ENCODE data around the gene H2BK1. TPM values are rescaled to one million over a fixed set of nuclear protein-coding genes. Genes with fewer than 3 reads are reported as not detected.

H2BK1 gene
- total RNA-seq, 1 donor from 2014 or later, result not detected

DNA sequence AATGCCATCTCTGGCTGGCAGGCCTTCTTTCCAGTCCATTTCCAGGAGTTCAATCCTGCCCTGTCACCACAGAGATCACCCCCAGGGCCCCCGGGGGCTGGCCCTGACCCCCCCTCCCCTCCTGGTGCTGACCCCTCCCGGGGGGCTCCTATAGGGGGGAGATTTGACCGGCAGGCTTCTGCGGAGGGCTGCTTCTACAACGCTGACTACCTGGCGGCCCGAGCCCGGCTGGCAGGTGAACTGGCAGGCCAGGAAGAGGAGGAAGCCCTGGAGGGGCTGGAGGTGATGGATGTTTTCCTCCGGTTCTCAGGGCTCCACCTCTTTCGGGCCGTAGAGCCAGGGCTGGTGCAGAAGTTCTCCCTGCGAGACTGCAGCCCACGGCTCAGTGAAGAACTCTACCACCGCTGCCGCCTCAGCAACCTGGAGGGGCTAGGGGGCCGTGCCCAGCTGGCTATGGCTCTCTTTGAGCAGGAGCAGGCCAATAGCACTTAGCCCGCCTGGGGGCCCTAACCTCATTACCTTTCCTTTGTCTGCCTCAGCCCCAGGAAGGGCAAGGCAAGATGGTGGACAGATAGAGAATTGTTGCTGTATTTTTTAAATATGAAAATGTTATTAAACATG, 28.0 kb upstream of the H2BK1 start:
- intact Hi-C loops (cut with DNase I), result no loop called here
- Histone ChIP-seq H3K27me3 (no peaks in the 10 kb centered on the region), H3K36me3 (peaks cover 70 to 73% of the 10 kb centered on the region in 2 donors), H3K27ac (no peak overlapping the region), H3K4me3 (no peak overlapping the region), H3K9me3 (no peaks in the 10 kb centered on the region), H3K4me1 (peaks cover 4 to 7% of the 10 kb centered on the region in 2 donors)
- no peak for DNase-seq (ENCODE audit: low spot score in 2 of 2)
- TF ChIP-seq, protein P1, sequence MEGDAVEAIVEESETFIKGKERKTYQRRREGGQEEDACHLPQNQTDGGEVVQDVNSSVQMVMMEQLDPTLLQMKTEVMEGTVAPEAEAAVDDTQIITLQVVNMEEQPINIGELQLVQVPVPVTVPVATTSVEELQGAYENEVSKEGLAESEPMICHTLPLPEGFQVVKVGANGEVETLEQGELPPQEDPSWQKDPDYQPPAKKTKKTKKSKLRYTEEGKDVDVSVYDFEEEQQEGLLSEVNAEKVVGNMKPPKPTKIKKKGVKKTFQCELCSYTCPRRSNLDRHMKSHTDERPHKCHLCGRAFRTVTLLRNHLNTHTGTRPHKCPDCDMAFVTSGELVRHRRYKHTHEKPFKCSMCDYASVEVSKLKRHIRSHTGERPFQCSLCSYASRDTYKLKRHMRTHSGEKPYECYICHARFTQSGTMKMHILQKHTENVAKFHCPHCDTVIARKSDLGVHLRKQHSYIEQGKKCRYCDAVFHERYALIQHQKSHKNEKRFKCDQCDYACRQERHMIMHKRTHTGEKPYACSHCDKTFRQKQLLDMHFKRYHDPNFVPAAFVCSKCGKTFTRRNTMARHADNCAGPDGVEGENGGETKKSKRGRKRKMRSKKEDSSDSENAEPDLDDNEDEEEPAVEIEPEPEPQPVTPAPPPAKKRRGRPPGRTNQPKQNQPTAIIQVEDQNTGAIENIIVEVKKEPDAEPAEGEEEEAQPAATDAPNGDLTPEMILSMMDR (IDR thresholded peaks at IDR 0.05), result no peak

DNA sequence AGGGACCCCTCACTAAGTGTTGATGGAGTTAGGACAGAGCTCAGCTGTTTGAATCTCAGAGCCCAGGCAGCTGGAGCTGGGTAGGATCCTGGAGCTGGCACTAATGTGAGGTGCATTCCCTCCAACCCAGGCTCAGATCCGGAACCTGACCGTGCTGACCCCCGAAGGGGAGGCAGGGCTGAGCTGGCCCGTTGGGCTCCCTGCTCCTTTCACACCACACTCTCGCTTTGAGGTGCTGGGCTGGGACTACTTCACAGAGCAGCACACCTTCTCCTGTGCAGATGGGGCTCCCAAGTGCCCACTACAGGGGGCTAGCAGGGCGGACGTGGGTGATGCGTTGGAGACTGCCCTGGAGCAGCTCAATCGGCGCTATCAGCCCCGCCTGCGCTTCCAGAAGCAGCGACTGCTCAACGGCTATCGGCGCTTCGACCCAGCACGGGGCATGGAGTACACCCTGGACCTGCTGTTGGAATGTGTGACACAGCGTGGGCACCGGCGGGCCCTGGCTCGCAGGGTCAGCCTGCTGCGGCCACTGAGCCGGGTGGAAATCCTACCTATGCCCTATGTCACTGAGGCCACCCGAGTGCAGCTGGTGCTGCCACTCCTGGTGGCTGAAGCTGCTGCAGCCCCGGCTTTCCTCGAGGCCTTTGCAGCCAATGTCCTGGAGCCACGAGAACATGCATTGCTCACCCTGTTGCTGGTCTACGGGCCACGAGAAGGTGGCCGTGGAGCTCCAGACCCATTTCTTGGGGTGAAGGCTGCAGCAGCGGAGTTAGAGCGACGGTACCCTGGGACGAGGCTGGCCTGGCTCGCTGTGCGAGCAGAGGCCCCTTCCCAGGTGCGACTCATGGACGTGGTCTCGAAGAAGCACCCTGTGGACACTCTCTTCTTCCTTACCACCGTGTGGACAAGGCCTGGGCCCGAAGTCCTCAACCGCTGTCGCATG, 27.2 kb upstream of the H2BK1 start:
- TF ChIP-seq, protein P1 (IDR thresholded peaks at IDR 0.05), result no peak
- Histone ChIP-seq H3K27ac (no peak overlapping the region), H3K27me3 (no peaks in the 10 kb centered on the region), H3K4me3 (no peak overlapping the region), H3K9me3 (no peaks in the 10 kb centered on the region), H3K4me1 (peaks cover 4 to 7% of the 10 kb centered on the region in 2 donors), H3K36me3 (peaks cover 68 to 73% of the 10 kb centered on the region in 2 donors)
- DNase-seq (ENCODE audit: low spot score in 2 of 2), result no peak
- intact Hi-C loops (cut with DNase I), result no loop called here

DNA sequence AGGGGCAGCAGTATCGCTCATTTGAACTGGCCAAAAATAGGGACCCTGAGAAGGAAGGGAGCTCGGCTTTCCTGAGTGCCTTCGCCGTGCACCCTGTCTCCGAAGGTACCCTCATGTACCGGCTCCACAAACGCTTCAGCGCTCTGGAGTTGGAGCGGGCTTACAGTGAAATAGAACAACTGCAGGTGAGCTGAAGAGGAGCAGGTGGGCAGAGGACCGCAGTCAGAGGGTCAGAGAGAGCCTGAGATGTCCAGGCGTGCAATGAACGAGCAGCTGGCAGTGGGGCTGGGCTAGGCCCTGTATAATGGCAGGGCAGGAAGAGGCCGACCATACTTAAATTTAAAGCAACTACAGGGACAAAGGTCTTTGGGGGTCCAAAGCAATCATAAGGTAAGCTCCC, 26.1 kb upstream of the H2BK1 start:
- TF ChIP-seq, protein P1 (IDR thresholded peaks at IDR 0.05), result no peak
- H3K27me3 ChIP-seq, result no peaks in the 10 kb centered on the region
- no peak overlapping the region for H3K4me3 ChIP-seq
- no peaks in the 10 kb centered on the region for H3K9me3 ChIP-seq
- no peak for DNase-seq (ENCODE audit: low spot score in 2 of 2)
- peaks cover 57 to 64% of the 10 kb centered on the region in 2 donors for H3K36me3 ChIP-seq
- intact Hi-C loops (cut with DNase I), result no loop called here
- no peak overlapping the region for H3K27ac ChIP-seq
- H3K4me1 ChIP-seq, result peaks cover 7% of the 10 kb centered on the region in 2 donors

DNA sequence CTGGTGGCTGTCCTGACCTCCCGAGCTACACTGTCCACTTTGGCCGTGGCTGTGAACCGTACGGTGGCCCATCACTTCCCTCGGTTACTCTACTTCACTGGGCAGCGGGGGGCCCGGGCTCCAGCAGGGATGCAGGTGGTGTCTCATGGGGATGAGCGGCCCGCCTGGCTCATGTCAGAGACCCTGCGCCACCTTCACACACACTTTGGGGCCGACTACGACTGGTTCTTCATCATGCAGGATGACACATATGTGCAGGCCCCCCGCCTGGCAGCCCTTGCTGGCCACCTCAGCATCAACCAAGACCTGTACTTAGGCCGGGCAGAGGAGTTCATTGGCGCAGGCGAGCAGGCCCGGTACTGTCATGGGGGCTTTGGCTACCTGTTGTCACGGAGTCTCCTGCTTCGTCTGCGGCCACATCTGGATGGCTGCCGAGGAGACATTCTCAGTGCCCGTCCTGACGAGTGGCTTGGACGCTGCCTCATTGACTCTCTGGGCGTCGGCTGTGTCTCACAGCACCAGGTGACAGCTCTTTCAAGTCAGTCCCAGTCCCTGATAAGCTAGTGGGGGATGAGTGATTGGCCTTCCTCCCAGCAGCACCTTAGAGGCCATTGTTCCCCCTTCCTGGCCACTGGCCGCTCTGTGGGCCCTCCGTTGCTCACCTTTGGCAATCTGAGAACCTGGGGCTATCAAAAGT, 25.0 kb upstream of the H2BK1 start:
- TF ChIP-seq, protein P1 (IDR thresholded peaks at IDR 0.05), result no peak
- Histone ChIP-seq H3K4me3 (no peak overlapping the region), H3K27me3 (no peaks in the 10 kb centered on the region), H3K9me3 (no peaks in the 10 kb centered on the region), H3K27ac (no peak overlapping the region), H3K36me3 (peaks cover 55 to 56% of the 10 kb centered on the region in 2 donors), H3K4me1 (peaks cover 7 to 8% of the 10 kb centered on the region in 2 donors)
- no peak for DNase-seq (ENCODE audit: low spot score in 2 of 2)
- intact Hi-C loops (cut with DNase I), result no loop called here

DNA sequence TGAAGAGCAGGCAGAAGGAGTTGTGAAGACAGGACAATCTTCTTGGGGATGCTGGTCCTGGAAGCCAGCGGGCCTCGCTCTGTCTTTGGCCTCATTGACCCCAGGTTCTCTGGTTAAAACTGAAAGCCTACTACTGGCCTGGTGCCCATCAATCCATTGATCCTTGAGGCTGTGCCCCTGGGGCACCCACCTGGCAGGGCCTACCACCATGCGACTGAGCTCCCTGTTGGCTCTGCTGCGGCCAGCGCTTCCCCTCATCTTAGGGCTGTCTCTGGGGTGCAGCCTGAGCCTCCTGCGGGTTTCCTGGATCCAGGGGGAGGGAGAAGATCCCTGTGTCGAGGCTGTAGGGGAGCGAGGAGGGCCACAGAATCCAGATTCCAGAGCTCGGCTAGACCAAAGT, 23.5 kb upstream of the H2BK1 start:
- H3K9me3 ChIP-seq, result no peaks in the 10 kb centered on the region

More for the DNA sequence above, 23.5 kb upstream of the H2BK1 start:
- H3K4me3 ChIP-seq, result peak overlapping the region; percentile 91 to 99
- H3K36me3 ChIP-seq, result peaks cover 42% of the 10 kb centered on the region in 2 donors
- TF ChIP-seq, protein P1 (IDR thresholded peaks at IDR 0.05), result no peak
- H3K4me1 ChIP-seq, result peaks cover 7 to 8% of the 10 kb centered on the region in 2 donors
- H3K27me3 ChIP-seq, result no peaks in the 10 kb centered on the region
- intact Hi-C loops (cut with DNase I), result no loop called here
- peak overlapping the region in 1 of 2 donors; percentile 93 for H3K27ac ChIP-seq
- no peak for DNase-seq (ENCODE audit: low spot score in 2 of 2)

Measured in ascending aorta (tissue), 2 donors.